Esophagus squamous epithelium (tissue), 4 donors: ENCODE results near the gene RTTN.

Source experiments
- CTCF ChIP-seq, 6 experiments: fragments of 450-650 bp in 4 of 6; fragments of 200-600 bp in 2 of 6; sonication (generic) in 2 of 6; IDR thresholded peaks; one replicate each; pipeline ENCODE4 v1.5.1; 2016 to 2019; ENCODE audit warnings: antibody characterized with exemption in 6 of 6, mild to moderate bottlenecking in 4 of 6, moderate library complexity in 4 of 6
- POLR2A ChIP-seq, 4 donors: fragments of 450-650 bp; IDR thresholded peaks; one replicate each; pipeline ENCODE4 v1.6.1; 2017; ENCODE audit warnings: antibody characterized with exemption in 4 of 4, mild to moderate bottlenecking in 4 of 4, moderate library complexity in 3 of 4

- TF ChIP-seq CTCF (IDR thresholded peaks at IDR 0.05) (no peak), POLR2A (IDR thresholded peaks at IDR 0.05) (no peak)
Measured at GRCh38 chr18:70197844-70198243, 7.6 kb downstream of the RTTN start.
